ENCODE results near the gene AGO4. TPM values are rescaled to one million over a fixed set of nuclear protein-coding genes. Genes with fewer than 3 reads are reported as not detected.
"Not testable (repeated sequence)": the region's sequence is repeated elsewhere in the genome, so short reads cannot be mapped to it uniquely, and the experiment has no call there.

AGO4 gene
- total RNA-seq, 1 donor from 2014 or later: 14.4 TPM

DNA sequence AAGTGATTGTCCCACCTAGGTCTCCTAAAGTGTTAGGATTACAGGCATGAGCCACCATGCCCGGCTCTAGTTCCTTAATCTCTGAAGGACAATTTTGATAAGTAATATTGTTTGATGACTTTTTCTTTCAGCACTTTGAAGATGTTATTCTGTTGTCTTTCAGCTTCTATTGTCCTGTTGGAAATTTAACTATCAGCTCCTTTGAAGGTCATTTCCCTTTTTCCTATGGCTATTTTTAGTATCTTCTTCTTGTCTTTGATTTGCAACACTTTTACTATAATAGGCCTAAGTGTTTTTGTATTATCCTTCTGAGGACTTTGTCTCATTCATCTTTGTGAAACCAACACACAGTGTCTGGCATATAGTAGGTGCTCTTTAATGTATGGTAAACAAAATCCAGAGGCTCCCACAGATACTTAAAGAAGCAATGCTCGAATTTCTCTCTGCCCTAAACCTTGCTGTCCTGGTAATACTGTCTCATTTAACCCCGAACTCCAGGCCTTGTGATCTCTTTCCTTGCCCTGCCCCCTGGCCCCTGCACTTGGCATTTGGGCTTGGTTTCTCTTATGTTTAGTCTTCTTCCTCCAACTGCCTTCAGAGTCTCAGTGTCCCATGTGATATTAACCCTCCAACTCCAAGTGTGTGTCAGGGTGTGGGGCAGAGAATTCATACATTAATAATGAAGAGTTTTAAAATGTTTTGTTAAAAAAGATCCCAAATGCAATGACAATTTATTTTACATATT is 56.2 kb downstream of the AGO4 start:
- ChIA-PET CTCF (no interaction called here), POLR2A (no interaction called here)
- ATAC-seq (ENCODE audit: low read depth) (no peak), DNase-seq (no peak)
- Mint-ChIP-seq H3K27me3 (no peaks in the 10 kb centered on the region), H3K36me3 (ENCODE audit: low read depth) (no peaks in the 10 kb centered on the region), H3K4me3 (no peak overlapping the region), H3K9me3 (no peaks in the 10 kb centered on the region), H3K4me1 (no peaks in the 10 kb centered on the region), H3K27ac (no peak overlapping the region)
- intact Hi-C loops (cut with micrococcal nuclease): no loop called here
- TF ChIP-seq, protein P1, sequence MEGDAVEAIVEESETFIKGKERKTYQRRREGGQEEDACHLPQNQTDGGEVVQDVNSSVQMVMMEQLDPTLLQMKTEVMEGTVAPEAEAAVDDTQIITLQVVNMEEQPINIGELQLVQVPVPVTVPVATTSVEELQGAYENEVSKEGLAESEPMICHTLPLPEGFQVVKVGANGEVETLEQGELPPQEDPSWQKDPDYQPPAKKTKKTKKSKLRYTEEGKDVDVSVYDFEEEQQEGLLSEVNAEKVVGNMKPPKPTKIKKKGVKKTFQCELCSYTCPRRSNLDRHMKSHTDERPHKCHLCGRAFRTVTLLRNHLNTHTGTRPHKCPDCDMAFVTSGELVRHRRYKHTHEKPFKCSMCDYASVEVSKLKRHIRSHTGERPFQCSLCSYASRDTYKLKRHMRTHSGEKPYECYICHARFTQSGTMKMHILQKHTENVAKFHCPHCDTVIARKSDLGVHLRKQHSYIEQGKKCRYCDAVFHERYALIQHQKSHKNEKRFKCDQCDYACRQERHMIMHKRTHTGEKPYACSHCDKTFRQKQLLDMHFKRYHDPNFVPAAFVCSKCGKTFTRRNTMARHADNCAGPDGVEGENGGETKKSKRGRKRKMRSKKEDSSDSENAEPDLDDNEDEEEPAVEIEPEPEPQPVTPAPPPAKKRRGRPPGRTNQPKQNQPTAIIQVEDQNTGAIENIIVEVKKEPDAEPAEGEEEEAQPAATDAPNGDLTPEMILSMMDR (IDR thresholded peaks at IDR 0.05): no peak

DNA sequence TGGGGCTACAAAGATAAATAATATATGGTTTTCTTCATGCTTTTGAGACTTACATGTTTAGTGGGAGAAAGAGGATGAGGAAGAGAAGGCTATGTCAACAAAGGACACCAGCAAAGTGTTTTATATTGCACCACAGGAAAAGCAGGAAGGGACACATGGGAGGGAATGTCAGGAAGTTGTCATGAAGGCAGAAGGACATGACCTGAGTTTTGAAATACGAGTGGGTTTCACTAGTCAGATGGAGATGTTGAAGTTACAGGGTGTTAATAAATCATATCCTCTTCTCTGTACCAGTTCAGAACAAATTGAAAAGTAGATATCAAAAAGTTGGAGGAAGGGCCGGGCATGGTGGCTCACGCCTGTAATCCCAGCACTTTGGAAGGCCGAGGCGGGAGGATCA is 57.0 kb downstream of the AGO4 start:
- intact Hi-C loops (cut with micrococcal nuclease): no loop called here
- no peak overlapping the region for H3K4me3 Mint-ChIP-seq
- ATAC-seq (ENCODE audit: low read depth) (no peak), DNase-seq (no peak)
- no peaks in the 10 kb centered on the region for H3K36me3 Mint-ChIP-seq (ENCODE audit: low read depth)
- no peaks in the 10 kb centered on the region for H3K27me3 Mint-ChIP-seq
- POLR2A ChIA-PET: no interaction called here
- H3K4me1 Mint-ChIP-seq: no peaks in the 10 kb centered on the region
- CTCF ChIA-PET: no interaction called here
- no peaks in the 10 kb centered on the region for H3K9me3 Mint-ChIP-seq
- H3K27ac Mint-ChIP-seq: no peak overlapping the region
- TF ChIP-seq, protein P1 (IDR thresholded peaks at IDR 0.05): no peak

DNA sequence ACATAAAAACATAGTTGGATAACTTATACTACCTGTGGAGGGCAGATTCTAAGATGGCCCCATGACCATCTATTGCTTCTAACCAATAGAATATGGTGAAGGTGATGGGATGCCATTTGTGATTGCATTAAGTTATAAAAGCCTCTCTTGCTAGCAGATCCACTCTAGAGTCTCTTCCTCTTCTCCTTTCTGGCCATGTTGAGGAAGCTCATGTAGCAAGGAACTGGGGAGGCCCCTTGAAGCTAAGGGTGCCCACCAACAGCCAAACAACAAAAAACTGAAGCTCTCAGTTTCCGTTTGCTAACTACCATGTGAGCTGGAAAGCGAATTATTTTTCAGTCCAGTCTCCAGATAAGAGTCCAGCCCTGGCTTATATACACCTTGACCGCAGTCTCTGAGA is 59.2 kb downstream of the AGO4 start:
- TF ChIP-seq, protein P1 (IDR thresholded peaks at IDR 0.05): no peak
- H3K4me1 Mint-ChIP-seq: no peaks in the 10 kb centered on the region
- ATAC-seq (ENCODE audit: low read depth): no peak
- H3K27me3 Mint-ChIP-seq: no peaks in the 10 kb centered on the region
- no peaks in the 10 kb centered on the region for H3K9me3 Mint-ChIP-seq
- no peak for DNase-seq
- intact Hi-C loops (cut with micrococcal nuclease): no loop called here
- ChIA-PET CTCF (no interaction called here), POLR2A (no interaction called here)
- H3K36me3 Mint-ChIP-seq (ENCODE audit: low read depth): no peaks in the 10 kb centered on the region
- no peak overlapping the region for H3K27ac Mint-ChIP-seq
- H3K4me3 Mint-ChIP-seq: no peak overlapping the region

DNA sequence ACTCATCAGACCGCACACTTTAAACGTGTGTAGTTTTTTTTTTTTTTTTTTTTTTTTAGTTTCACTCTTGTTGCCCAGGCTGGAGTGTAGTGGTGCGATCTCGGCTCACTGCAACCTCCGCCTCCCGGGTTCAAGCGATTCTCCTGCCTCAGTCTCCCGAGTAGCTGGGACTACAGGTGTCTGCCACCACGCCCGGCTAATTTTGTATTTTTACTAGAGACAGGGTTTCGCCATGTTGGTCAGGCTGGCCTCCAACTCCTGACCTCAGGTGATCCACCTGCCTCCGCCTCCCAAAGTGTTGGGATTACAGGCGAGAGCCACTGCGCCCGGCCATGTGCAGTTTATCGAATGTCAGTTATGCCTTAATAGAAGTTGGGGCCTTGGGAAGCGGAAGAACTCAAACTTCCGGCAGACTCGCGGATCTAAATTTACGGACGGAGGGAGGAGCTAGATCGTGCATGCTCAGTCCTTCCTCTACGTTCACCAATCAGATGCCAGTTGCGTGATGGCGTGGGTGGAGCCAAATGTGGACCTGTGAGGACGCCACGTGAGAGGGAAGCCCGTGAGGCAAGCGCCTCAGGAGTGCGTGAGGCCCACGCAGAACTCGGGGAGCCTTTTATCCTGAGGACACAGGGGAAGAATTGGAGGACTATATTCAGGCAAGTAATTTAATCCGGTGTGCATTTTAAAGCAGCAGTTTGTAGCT is 61.6 kb downstream of the AGO4 start:
- H3K36me3 Mint-ChIP-seq (ENCODE audit: low read depth); H3K27ac Mint-ChIP-seq; intact Hi-C loops (cut with micrococcal nuclease); DNase-seq; CTCF ChIA-PET; H3K27me3 Mint-ChIP-seq; H3K4me3 Mint-ChIP-seq; H3K9me3 Mint-ChIP-seq; H3K4me1 Mint-ChIP-seq; ATAC-seq (ENCODE audit: low read depth); POLR2A ChIA-PET: not testable (repeated sequence)

DNA sequence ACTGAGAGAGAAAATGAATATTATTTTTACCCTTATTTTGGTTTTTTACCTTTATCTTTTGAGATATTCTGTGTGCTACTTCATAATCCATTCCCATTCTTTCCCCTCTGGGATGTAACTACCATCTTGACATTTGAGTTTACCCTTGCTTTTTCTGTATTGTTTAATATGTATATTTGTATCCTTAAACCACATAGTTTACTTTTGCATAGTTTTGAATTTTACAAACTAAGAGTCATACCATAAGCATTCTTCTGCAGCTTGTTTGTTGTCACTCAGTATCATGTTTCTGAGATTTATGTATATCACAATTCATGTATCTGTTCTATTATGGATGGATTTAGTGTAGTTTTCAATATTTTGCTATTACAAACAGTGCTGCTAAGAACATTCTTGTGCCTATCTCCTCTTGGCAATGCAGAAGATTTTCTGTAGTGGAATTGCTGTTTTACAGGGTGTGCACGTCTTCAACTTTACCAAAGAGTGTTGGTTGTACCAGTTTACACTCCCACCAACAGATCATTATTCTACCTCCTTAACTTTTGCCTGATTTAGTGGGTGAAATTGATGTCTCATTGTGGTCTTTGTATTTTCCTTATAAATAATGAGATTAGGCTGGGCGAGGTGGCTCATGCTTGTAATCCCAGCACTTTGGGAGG is 63.0 kb downstream of the AGO4 start:
- POLR2A ChIA-PET: no interaction called here
- Mint-ChIP-seq H3K27ac (no peak overlapping the region), H3K27me3 (no peaks in the 10 kb centered on the region), H3K36me3 (ENCODE audit: low read depth) (no peaks in the 10 kb centered on the region), H3K4me3 (no peak overlapping the region), H3K4me1 (no peaks in the 10 kb centered on the region), H3K9me3 (no peaks in the 10 kb centered on the region)
- intact Hi-C loops (cut with micrococcal nuclease): no loop called here
- CTCF ChIA-PET: no interaction called here
- ATAC-seq (ENCODE audit: low read depth) (no peak), DNase-seq (no peak)
- TF ChIP-seq, protein P1 (IDR thresholded peaks at IDR 0.05): no peak

Data from activated B cell treated with CpG ODN at 0.5 μM for 24 hours (primary cell).